Measurements from ENCODE around the gene FAM117B.

FAM117B gene

GRCh38 chr2:202634556-202635427 lies at the start of gene FAM117B:
FAM117B (plus strand) TSS chr2:202634969; CDS start chr2:202635188, 219 bp downstream.
- DNase-seq: peak; percentile 89 to 92

- peak in 1 of 2 experiments; percentile 67 for DNase-seq
Observed at GRCh38 chr2:202588647-202589581, 45.9 kb upstream of the FAM117B start.

- DNase-seq: no peak
Observed at GRCh38 chr2:202589582-202589949, 45.2 kb upstream of the FAM117B start.

- no peak for DNase-seq
Observed at GRCh38 chr2:202592566-202592965, 42.2 kb upstream of the FAM117B start.

- no peak for DNase-seq
Observed at GRCh38 chr2:202599105-202599504, 35.7 kb upstream of the FAM117B start.

- DNase-seq: no peak
Observed at GRCh38 chr2:202599911-202600310, 34.9 kb upstream of the FAM117B start.

- DNase-seq: no peak
Observed at GRCh38 chr2:202604699-202605098, 30.1 kb upstream of the FAM117B start.

- no peak for DNase-seq
Observed at GRCh38 chr2:202605174-202605573, 29.6 kb upstream of the FAM117B start.

GRCh38 chr2:202608142-202608852 lies 26.5 kb upstream of the FAM117B start:
- no peak for DNase-seq

GRCh38 chr2:202609381-202610145 lies 25.2 kb upstream of the FAM117B start:
- no peak for DNase-seq

GRCh38 chr2:202610380-202610779 lies 24.4 kb upstream of the FAM117B start:
- DNase-seq: no peak

GRCh38 chr2:202612145-202612544 lies 22.6 kb upstream of the FAM117B start:
- no peak for DNase-seq

- DNase-seq: no peak
Observed at GRCh38 chr2:202613479-202613878, 21.3 kb upstream of the FAM117B start.

GRCh38 chr2:202624133-202624532 lies 10.6 kb upstream of the FAM117B start:
- no peak for DNase-seq

- DNase-seq: no peak
Observed at GRCh38 chr2:202627042-202627441, 7.7 kb upstream of the FAM117B start.

- no peak for DNase-seq
Observed at GRCh38 chr2:202628646-202629198, 6.0 kb upstream of the FAM117B start.

- no peak for DNase-seq
Observed at GRCh38 chr2:202632682-202633290, 2.0 kb upstream of the FAM117B start.

- no peak for DNase-seq
Observed at GRCh38 chr2:202633470-202633869, 1.3 kb upstream of the FAM117B start.

GRCh38 chr2:202635428-202636212 lies 851 bp downstream of the FAM117B start:
- DNase-seq: peak; percentile 29 to 66

GRCh38 chr2:202636213-202636513 lies 1.4 kb downstream of the FAM117B start:
- DNase-seq: no peak

GRCh38 chr2:202638721-202639120 lies 4.0 kb downstream of the FAM117B start:
- no peak for DNase-seq

All from SW 1271 (cell line).